Neutrophil (primary cell): ENCODE results near the gene HSF4.

ENCODE experiments used
- H3K27ac ChIP-seq: fragments of 200-600 bp; sonication (generic); 2 replicates; pipeline ENCODE4 v1.5.1; 2016; ENCODE audit warnings: mild to moderate bottlenecking, moderate library complexity
- H3K27me3 ChIP-seq: fragments of 200-600 bp; sonication (generic); 2 replicates; pipeline ENCODE4 v1.6.0; 2016; ENCODE audit warnings: mild to moderate bottlenecking
- H3K36me3 ChIP-seq: fragments of 200-600 bp; sonication (generic); 2 replicates; pipeline ENCODE4 v1.5.1; 2017
- H3K4me1 ChIP-seq, 2 experiments: fragments of 200-600 bp in 1 of 2; sonication (generic) in 1 of 2; 1 replicate in 1 of 2; 2 replicates in 1 of 2; pipeline versions ENCODE4 v1.5.1 to v1.6.1; 2013 to 2016; ENCODE audit warnings: low read depth in 1 of 2, low read length in 1 of 2, mild to moderate bottlenecking in 1 of 2, moderate library complexity in 1 of 2; ENCODE audit not compliant: control insufficient read depth in 1 of 2, insufficient read depth in 1 of 2
- H3K4me3 ChIP-seq, 2 experiments: fragments of 200-600 bp in 1 of 2; sonication (generic) in 1 of 2; 1 replicate in 1 of 2; 2 replicates in 1 of 2; pipeline ENCODE4 v1.5.1; 2013 to 2016; ENCODE audit warnings: low read depth in 1 of 2, low read length in 1 of 2, mild to moderate bottlenecking in 1 of 2, moderate library complexity in 1 of 2
- H3K9me3 ChIP-seq: fragments of 200-600 bp; sonication (generic); 2 replicates; pipeline ENCODE4 v1.5.1; 2016
- CTCF ChIP-seq: fragments of 200-600 bp; sonication (generic); IDR thresholded peaks from 2 replicates; pipeline ENCODE4 v1.5.1; 2016; ENCODE audit warnings: antibody characterized with exemption

The HSF4 gene

GRCh38 chr16:67157106-67157748 lies 7.3 kb upstream of the HSF4 start:
- Histone ChIP-seq H3K4me1 (peaks cover 45 to 57% of the 10 kb centered on the region in 2 experiments), H3K27me3 (peaks cover 56% of the 10 kb centered on the region), H3K4me3 (no peak overlapping the region), H3K9me3 (no peaks in the 10 kb centered on the region), H3K36me3 (peaks cover 8% of the 10 kb centered on the region), H3K27ac (no peak overlapping the region)
- TF ChIP-seq CTCF, result no peak

GRCh38 chr16:67157892-67158635 lies 6.5 kb upstream of the HSF4 start:
- H3K36me3 ChIP-seq, result peaks cover 8% of the 10 kb centered on the region
- peaks cover 56% of the 10 kb centered on the region for H3K27me3 ChIP-seq
- H3K4me1 ChIP-seq, result peaks cover 50 to 65% of the 10 kb centered on the region in 2 experiments
- no peaks in the 10 kb centered on the region for H3K9me3 ChIP-seq
- H3K27ac ChIP-seq, result peak overlapping the region; percentile 81
- H3K4me3 ChIP-seq, result peak overlapping the region; percentile 70 to 93
- TF ChIP-seq CTCF, result no peak

- Histone ChIP-seq H3K27ac (peak overlapping the region; percentile 81), H3K4me3 (peak overlapping the region; percentile 70 to 93), H3K4me1 (peaks cover 56 to 74% of the 10 kb centered on the region in 2 experiments), H3K9me3 (no peaks in the 10 kb centered on the region), H3K36me3 (peaks cover 7% of the 10 kb centered on the region), H3K27me3 (peaks cover 58% of the 10 kb centered on the region)
- TF ChIP-seq CTCF, result no peak
Measured at GRCh38 chr16:67158637-67159600, 5.6 kb upstream of the HSF4 start.

GRCh38 chr16:67161595-67162058 lies 2.9 kb upstream of the HSF4 start:
- no peak for TF ChIP-seq CTCF
- H3K36me3 ChIP-seq, result no peaks in the 10 kb centered on the region
- peaks cover 55 to 79% of the 10 kb centered on the region in 2 experiments for H3K4me1 ChIP-seq
- H3K4me3 ChIP-seq, result peak overlapping the region; percentile 70 to 93
- H3K9me3 ChIP-seq, result no peaks in the 10 kb centered on the region
- peaks cover 58% of the 10 kb centered on the region for H3K27me3 ChIP-seq
- H3K27ac ChIP-seq, result no peak overlapping the region

GRCh38 chr16:67162506-67163163 lies 1.9 kb upstream of the HSF4 start:
- peak overlapping the region in 1 of 2 experiments; percentile 55 for H3K4me3 ChIP-seq

More at GRCh38 chr16:67162506-67163163, 1.9 kb upstream of the HSF4 start:
- H3K4me1 ChIP-seq, result peaks cover 55 to 78% of the 10 kb centered on the region in 2 experiments
- no peaks in the 10 kb centered on the region for H3K36me3 ChIP-seq
- H3K27me3 ChIP-seq, result peaks cover 67% of the 10 kb centered on the region
- TF ChIP-seq CTCF, result no peak
- H3K9me3 ChIP-seq, result no peaks in the 10 kb centered on the region
- no peak overlapping the region for H3K27ac ChIP-seq
